PC-9 (cell line): ENCODE measurements around the gene ELF2.
"Not testable (repeated sequence)": the region's sequence is repeated elsewhere in the genome, so short reads cannot be mapped to it uniquely, and the experiment has no call there.

ENCODE experiments used
- CTCF ChIP-seq: fragments of 200-600 bp; sonication (generic); conservative IDR thresholded peaks from 2 replicates; pipeline ENCODE4 v1.6.1; 2017; ENCODE audit warnings: mixed run types, antibody characterized with exemption, mild to moderate bottlenecking, moderate library complexity
- EZH2 ChIP-seq: fragments of 200-600 bp; sonication (generic); IDR thresholded peaks from 2 replicates; pipeline ENCODE4 v1.8.0; 2017; ENCODE audit warnings: antibody characterized with exemption, low read depth

- not testable (repeated sequence) for TF ChIP-seq EZH2, CTCF
Measured at GRCh38 chr4:139197214-139197613, 20.2 kb upstream of the ELF2 start.
